GM08714 (cell line): ENCODE data around the gene HSPB7.
"Not testable (repeated sequence)": the region's sequence is repeated elsewhere in the genome, so short reads cannot be mapped to it uniquely, and the experiment has no call there.

Experiments used
- H3K4me3 ChIP-seq: fragments of 200-500 bp; sonication (Bioruptor generic); 2 replicates; pipeline ENCODE4 v1.5.1; 2014; ENCODE audit warnings: mild to moderate bottlenecking, low read length, inconsistent platforms
- ZNF274 ChIP-seq: IDR thresholded peaks from 2 replicates; pipeline ENCODE4 v1.6.1; 2012; ENCODE audit warnings: mild to moderate bottlenecking, low read depth, low read length

HSPB7 gene

GRCh38 chr1:16009678-16010077, 8.2 kb downstream of the HSPB7 start:
- no peak for TF ChIP-seq ZNF274
- H3K4me3 ChIP-seq: no peak overlapping the region

GRCh38 chr1:16009030-16009460, 8.8 kb downstream of the HSPB7 start:
- H3K4me3 ChIP-seq: no peak overlapping the region
- TF ChIP-seq ZNF274: no peak

- no peak overlapping the region for H3K4me3 ChIP-seq
- TF ChIP-seq ZNF274: no peak
Measured at GRCh38 chr1:16007671-16008341, 10.0 kb downstream of the HSPB7 start.

GRCh38 chr1:16006552-16007485, 11.0 kb downstream of the HSPB7 start:
- no peak overlapping the region for H3K4me3 ChIP-seq
- TF ChIP-seq ZNF274: no peak

GRCh38 chr1:16006010-16006409, 11.8 kb downstream of the HSPB7 start:
- TF ChIP-seq ZNF274: no peak
- no peak overlapping the region for H3K4me3 ChIP-seq

- TF ChIP-seq ZNF274: no peak
- H3K4me3 ChIP-seq: no peak overlapping the region
Measured at GRCh38 chr1:16005597-16005996, 12.2 kb downstream of the HSPB7 start.

- H3K4me3 ChIP-seq: not testable (repeated sequence)
Measured at GRCh38 chr1:16001274-16001673, 16.6 kb downstream of the HSPB7 start.

- TF ChIP-seq ZNF274: no peak
Measured at GRCh38 chr1:15998929-15999328, 18.9 kb downstream of the HSPB7 start.

GRCh38 chr1:15997637-15998280, 20.1 kb downstream of the HSPB7 start:
- no peak for TF ChIP-seq ZNF274

More at GRCh38 chr1:15998929-15999328, 18.9 kb downstream of the HSPB7 start:
- no peak overlapping the region for H3K4me3 ChIP-seq

GRCh38 chr1:15997076-15997585, 20.7 kb downstream of the HSPB7 start:
- H3K4me3 ChIP-seq: no peak overlapping the region
- TF ChIP-seq ZNF274: no peak

More at GRCh38 chr1:15997637-15998280, 20.1 kb downstream of the HSPB7 start:
- no peak overlapping the region for H3K4me3 ChIP-seq

- TF ChIP-seq ZNF274: no peak
- no peak overlapping the region for H3K4me3 ChIP-seq
Measured at GRCh38 chr1:15994590-15995351, 23.1 kb downstream of the HSPB7 start.

GRCh38 chr1:15994081-15994480, 23.8 kb downstream of the HSPB7 start:
- TF ChIP-seq ZNF274: no peak
- H3K4me3 ChIP-seq: no peak overlapping the region

- TF ChIP-seq ZNF274: no peak
- no peak overlapping the region for H3K4me3 ChIP-seq
Measured at GRCh38 chr1:15993666-15994065, 24.2 kb downstream of the HSPB7 start.

- TF ChIP-seq ZNF274: no peak
- H3K4me3 ChIP-seq: no peak overlapping the region
Measured at GRCh38 chr1:15992582-15993500, 25.0 kb downstream of the HSPB7 start.
